ENCODE results near the gene SLC6A19.
"Not testable (repeated sequence)": the region's sequence is repeated elsewhere in the genome, so short reads cannot be mapped to it uniquely, and the experiment has no call there.

The SLC6A19 gene

GRCh38 chr5:1225081-1225480 is 23.7 kb downstream of the SLC6A19 start, which contains the start of gene SLC6A18:
Gene SLC6A18 (plus strand): TSS chr5:1225381. CDS start chr5:1225478, 97 bp downstream.
- no peak for DNase-seq

GRCh38 chr5:1226231-1226630 is 24.8 kb downstream of the SLC6A19 start:
- no peak for DNase-seq

GRCh38 chr5:1226839-1227581 is 25.6 kb downstream of the SLC6A19 start:
- no peak for DNase-seq

GRCh38 chr5:1227667-1228066 is 26.3 kb downstream of the SLC6A19 start:
- no peak for DNase-seq

GRCh38 chr5:1228120-1228519 is 26.7 kb downstream of the SLC6A19 start:
- no peak for DNase-seq

- not testable (repeated sequence) for DNase-seq
These were observed 27.6 kb downstream of the SLC6A19 start for GRCh38 chr5:1229023-1229422.

GRCh38 chr5:1229822-1230221 is 28.4 kb downstream of the SLC6A19 start:
- no peak for DNase-seq

- DNase-seq: no peak
These were observed 29.2 kb downstream of the SLC6A19 start for GRCh38 chr5:1230551-1230950.

GRCh38 chr5:1231354-1231905 is 30.0 kb downstream of the SLC6A19 start:
- no peak for DNase-seq

GRCh38 chr5:1232780-1233179 is 31.4 kb downstream of the SLC6A19 start:
- DNase-seq: no peak

GRCh38 chr5:1235379-1235778 is 34.0 kb downstream of the SLC6A19 start:
- no peak for DNase-seq

- DNase-seq: no peak
These were observed 34.4 kb downstream of the SLC6A19 start for GRCh38 chr5:1235838-1236237.

GRCh38 chr5:1239505-1240251 is 38.3 kb downstream of the SLC6A19 start:
- DNase-seq: no peak

GRCh38 chr5:1240496-1241260 is 39.3 kb downstream of the SLC6A19 start:
- DNase-seq: no peak

- no peak for DNase-seq
These were observed 40.2 kb downstream of the SLC6A19 start for GRCh38 chr5:1241509-1242080.

- no peak for DNase-seq
These were observed 41.5 kb downstream of the SLC6A19 start for GRCh38 chr5:1242733-1243486.

GRCh38 chr5:1243487-1244130 is 42.2 kb downstream of the SLC6A19 start:
- DNase-seq: no peak

- DNase-seq: no peak
These were observed 42.9 kb downstream of the SLC6A19 start for GRCh38 chr5:1244255-1244654.

- DNase-seq: no peak
These were observed 43.6 kb downstream of the SLC6A19 start for GRCh38 chr5:1244976-1245375.

GRCh38 chr5:1245905-1246576 is 44.6 kb downstream of the SLC6A19 start:
- no peak for DNase-seq
